Activated CD4-positive, alpha-beta T cell treated with anti-CD3 and anti-CD28 coated beads, Interleukin-2, amount 50 U/mL, for 1 hour (primary cell): Measurements from ENCODE around the gene RAB11FIP5.
"Not testable (repeated sequence)": the region's sequence is repeated elsewhere in the genome, so short reads cannot be mapped to it uniquely, and the experiment has no call there.

Experiments
- DNase-seq: peaks from one replicate; pipeline ENCODE4 v3.0.0-alpha.2; 2020

The RAB11FIP5 gene

DNA sequence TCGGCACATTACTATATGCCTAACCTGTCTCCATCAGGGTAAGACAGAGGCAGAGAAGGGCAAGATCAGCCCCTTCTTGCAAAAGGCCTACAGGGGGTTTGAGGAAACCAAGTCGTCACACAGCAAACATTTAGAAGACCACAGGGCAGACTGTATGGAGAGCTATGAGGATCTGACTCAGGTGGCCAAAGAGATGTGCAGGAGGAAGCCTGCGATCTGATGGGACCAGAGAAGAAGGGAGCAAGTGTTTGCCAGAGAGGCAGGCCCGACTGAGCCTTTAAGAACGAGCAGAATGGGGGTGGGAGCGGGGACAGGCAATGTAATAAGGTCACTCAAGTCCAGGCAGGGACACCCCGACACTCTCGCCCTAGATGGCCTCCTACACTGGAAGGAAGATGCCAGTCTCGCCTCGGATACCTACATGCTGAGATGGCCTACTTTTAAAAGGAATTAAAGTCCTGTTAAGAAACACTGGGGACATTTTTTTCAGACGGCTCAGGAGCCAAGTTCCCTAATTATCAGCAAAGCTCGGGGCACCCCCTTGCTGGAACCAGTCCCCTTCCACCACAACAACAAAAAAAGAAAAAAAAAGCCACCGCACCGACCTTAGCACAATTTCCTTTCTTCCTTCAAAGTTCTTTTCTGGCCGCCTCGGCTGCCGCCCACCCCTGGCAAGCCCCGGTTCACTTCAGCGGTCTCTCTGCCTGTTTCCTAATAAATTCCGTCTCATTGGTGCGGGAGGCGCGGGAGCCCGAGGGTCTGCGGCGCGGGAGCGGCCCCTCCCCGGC is 42.7 kb downstream of the RAB11FIP5 start:
- DNase-seq, result no peak

DNA sequence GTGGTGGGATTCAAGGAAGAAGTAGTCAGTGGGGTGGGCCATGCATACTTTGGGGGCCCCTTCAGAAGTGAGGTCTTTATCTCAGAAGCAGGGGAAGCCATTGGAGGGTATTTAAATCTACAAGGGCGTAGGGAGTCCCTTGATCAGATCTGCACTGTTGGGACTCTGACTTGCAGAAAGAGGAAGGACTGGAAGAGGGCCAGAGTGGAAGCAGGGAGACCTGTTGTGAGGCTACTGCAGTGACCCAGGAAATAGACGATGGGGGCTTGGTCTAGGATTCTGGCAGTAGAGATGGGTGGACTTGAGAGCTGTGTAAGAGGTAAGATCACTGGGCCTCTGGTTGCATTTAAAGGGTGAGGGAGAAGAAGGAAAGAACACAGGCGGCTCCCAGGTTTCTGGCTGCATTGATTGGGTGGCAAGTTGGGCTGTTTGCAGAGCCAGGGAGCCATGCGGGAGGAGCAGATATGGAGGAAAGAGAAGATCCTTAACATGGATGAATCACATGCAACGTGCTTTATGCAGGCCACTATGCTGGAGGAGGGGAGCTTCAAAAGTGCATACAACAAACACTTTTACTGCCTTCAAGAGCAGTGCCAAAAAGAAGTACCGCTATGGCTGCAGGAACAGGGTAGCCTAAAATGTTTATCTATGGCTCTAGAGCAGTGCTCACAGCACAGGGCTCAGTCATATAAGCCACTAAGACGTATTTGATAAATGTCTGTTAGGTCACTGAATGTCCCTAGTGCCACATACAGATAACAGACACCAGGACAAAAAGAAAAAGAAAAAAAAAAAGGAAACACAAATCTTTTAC is 43.5 kb downstream of the RAB11FIP5 start:
- no peak for DNase-seq

DNA sequence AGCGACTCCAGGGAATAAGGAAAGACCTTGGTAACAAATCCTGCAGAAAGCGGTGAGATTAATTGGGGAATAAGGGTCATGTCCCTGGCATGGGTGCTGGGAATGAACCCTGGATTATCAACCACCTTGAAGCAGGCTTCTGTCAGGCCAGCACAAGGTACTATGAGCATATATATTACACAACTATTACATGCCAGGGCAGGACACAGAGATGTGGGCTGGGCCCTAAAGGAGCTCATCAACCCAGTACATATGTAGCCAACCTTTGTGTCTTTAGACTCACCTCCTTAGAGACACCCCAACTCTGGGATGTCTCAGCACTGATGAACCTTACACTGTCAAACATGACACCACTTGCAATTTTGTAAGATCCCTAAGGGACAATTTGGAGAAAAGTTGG is 44.6 kb downstream of the RAB11FIP5 start:
- DNase-seq, result no peak

DNA sequence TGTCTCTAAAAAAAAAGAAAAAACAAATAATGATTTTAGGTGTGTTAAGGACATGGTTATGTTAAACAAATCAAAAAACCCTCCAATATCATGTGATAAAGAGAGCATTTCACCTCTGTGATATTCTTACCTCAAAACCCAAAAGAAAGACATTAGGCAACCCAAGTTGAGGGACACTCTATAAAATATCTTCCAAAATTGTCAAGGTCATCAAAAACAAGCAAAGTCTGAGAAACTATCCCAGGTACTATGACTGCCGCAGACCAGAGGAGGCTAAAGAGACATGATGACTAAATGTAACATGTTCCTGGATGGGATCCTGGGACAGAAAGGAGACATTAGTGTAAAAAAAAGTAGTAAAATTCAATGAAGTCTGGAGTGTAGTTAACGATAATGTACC is 45.7 kb downstream of the RAB11FIP5 start:
- no peak for DNase-seq

GRCh38 chr2:73065070-73065469 is 47.7 kb downstream of the RAB11FIP5 start:
- not testable (repeated sequence) for DNase-seq

DNA sequence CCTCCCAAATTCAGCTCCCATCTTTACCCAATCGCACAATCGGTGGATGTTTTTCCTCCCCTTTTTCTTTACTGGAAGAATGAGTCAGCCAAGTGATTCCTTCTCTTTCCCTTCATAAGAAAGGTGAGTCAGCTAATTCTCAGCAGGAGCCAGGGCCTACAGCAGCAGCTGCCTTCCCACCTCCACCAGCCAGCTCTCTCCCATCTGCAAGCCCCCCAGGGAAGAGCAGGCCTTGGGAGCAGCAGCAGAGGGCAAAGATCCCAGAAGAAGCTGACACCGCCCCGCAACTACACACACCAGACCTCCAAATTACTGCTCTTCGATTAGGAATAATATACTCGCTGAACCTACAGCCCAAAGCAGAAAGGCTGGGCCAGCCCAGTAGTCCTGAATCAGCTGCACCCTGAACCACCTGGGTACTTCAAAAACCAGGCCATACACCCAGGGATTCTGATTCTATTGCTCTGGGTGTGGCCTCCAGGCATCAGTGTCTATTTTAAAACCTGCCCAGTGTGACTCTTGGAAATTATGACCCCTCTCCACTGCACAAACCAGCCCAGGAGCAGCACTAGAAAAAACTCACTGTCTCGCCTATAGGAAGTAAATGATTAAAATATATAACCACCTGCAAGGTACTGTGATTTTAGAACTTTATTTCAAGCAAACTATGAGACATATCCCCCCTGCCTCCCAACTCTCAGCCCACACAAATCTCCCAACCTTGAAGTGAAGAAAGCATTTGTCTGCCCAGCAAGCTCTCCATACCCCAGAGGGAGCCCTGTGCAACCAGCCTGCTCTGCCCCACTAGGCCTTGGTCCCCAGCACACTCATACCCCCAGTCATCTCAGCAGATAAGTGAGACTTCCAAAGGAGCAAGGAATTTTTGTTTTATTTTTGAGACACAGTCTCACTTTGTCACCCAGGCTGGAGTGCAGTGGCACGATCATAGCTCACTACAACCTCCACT is 48.6 kb downstream of the RAB11FIP5 start:
- no peak for DNase-seq

DNA sequence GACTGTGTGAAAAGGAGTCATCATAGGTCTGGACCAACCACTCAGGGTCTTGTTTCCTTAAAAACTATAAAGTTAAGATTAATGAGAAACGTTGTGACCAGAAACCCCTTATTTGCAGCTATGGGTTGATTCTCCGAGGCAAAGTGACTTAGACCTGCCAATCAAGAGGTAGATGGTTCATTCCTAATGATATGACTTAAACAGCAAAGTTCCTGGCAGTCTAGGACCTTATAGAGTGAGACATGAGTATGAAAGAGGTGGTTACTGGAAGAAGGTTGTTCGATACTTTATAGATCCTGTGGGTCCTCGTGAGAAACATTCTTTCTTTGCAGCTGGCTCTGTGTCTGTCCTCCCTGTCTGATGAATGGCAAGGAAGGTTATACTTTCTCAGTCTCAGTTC is 49.3 kb downstream of the RAB11FIP5 start:
- DNase-seq, result no peak

DNA sequence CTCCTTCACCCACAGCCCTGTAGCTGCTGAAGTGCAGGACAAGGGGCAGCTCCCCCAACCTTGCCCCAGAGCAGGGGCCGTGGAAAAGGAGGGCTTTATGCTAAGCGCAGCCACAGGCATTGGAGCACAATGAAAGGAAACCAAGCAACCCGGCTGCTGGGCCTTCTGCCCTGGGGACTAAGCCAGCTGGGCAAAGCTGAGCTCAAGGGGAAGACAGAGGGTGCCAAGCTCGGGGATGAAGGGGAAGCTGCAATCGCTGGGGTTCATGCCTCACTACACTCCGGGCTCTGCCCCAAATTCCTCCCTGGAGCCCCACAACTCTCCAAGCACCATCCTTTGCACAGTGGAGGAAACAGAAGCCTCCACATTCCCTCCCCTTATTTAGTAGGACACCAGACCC is 53.6 kb downstream of the RAB11FIP5 start:
- DNase-seq, result no peak

- no peak for DNase-seq
These were observed 57.8 kb downstream of the RAB11FIP5 start for GRCh38 chr2:73054980-73055379.

GRCh38 chr2:73053316-73054114 is 59.2 kb downstream of the RAB11FIP5 start:
- no peak for DNase-seq

- DNase-seq, result no peak
These were observed 62.6 kb downstream of the RAB11FIP5 start for GRCh38 chr2:73050121-73050545.

DNA sequence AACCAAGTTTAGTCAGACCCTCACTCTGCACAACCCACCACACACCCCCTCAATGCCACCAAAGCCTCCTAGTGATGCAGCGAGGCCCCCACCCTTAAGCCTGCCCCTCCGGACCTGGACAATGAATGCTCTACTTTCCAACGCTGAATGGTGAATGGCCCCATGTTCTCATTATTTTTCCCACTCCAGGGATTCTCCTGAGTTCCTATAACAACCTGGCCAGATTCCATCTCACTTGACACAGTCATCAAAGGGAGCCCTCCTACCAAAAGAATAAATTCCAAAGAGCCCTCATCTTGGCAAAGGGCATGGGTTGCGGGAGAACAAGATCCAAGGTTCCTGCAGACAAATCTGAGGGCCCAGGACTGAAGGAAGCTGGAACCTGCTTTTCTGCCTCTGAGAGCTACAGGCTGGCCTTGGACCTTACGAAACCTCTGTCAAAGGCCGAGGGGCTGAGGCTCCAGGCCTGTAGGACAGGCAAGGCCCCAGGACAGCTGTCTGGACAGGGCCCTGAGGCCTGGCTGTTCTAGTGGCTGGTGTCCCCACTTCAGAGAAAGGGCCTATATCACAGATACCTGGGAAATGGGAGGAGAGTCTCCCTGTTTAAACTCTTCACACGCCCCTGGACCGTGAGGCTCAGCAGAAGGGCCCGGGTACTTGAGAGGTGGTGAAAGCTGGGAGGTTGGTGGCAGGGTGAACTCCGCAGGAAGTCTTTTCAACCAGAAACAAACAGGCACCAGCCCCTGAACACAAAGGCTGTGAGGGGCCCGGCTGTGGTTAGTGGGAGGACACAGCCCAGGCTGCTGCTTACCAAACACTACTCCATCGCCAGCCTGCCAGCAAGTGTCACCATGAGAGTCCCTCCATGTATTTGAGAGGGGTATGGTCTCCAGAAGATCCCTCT is 68.6 kb downstream of the RAB11FIP5 start:
- DNase-seq, result no peak

- DNase-seq, result no peak
These were observed 69.5 kb downstream of the RAB11FIP5 start for GRCh38 chr2:73043276-73043675.

DNA sequence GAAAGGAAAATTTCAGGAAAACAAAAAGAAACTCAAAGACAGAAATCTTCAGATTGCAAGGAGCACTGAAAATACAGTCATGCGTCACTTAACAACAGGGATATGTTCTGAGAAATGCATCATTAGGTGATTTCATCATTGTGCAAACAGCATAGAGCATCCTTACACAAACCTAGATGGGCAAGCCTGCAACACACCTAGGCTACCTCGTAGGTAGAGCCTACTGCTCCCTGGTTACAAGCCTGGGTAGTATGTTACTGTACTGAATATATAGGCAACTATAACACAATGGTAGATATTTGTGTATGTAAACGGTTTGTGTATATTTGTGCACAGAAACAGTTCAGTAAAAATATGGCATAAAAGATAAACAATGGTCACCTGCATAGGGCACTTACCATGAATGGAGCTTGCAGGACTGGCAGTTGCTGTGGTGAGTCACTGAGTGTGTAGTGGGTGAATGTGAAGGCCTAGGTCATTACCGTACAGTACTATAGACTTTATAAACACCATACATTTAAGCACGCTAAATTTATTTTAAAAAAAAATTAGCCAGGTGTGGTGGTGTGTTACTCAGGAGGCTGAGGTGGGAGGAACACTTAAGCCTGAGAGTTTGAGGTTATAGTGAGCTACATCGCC is 74.7 kb downstream of the RAB11FIP5 start:
- no peak for DNase-seq

GRCh38 chr2:73036766-73037165 is 76.0 kb downstream of the RAB11FIP5 start:
- no peak for DNase-seq

DNA sequence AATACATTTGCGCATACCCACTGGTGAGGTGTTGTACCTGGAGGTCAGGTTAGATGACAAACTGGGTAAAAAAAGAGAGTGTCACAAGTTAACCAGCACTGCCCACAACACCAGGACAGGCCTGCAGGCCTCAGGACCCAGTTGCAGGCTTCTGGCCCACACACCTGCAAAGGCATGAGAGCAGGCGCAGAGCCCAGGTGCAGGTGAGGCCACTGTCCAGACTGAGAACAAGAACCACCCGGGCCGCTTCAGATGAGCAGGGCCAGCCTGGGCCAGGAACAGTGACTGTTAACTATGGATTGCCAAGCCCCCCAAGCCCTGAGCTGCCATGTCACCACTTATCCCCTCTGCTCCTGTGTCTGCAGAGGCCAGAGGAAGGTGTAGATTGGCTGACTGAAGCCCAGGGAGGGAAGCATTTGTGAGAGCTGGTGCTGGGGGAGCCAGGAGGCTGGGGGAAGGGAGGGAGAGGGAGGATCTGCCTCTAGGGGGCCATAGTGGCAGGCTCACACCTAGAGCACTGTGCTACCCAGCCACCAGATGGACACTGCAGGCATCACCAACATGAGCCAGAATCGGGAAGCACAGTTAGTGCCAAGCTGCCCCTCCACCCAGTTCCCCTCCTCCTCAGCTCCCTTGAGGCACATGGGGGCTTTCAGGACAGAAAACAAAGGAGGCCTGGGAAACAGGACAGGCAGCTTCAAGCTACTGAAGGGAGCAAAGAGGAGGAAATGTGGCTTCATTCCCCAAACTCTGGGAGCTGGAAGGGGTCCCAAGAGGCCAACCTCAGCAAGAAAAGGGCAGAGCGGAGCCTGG is 76.6 kb downstream of the RAB11FIP5 start:
- no peak for DNase-seq

DNA sequence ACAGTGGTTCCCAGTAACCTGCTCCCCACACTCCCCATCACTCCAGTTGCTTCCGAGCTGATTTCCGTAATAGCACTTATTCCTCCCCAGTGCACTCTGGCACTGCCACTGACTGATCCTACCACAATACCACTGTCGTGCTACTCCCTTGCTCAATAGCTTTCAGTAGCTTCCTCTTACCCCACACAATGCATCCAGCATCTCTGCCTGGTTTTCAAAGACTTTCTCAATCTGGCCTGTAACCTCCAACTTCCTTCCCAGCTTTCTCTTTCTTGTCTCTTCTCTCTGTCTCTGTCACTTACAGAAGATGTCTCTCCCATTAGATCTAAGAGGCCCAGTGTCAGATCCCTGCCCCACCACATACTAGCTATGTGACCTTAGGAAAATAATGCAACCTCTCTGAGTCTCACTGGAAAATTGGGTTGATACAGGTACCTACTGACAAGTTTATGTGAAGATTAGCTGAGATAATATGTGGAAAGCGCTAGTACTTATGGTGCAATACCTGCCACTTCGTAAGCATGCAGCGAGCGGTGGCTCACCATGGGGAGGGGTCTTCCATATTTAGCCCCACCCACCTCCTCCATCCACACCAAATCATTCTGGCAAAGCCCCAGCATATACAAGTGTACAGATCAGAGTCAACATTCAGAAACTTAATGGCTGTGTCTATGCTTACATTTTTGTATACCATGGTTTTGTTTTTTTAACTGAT is 77.9 kb downstream of the RAB11FIP5 start:
- no peak for DNase-seq

GRCh38 chr2:73033766-73034381 is 78.9 kb downstream of the RAB11FIP5 start:
- no peak for DNase-seq
